Measurements from ENCODE around the gene RGS12.

- TF ChIP-seq POLR2A (IDR thresholded peaks at IDR 0.05; ENCODE audit: low read length) (no peak), CEBPB (IDR thresholded peaks at IDR 0.05) (no peak), ELK1 (IDR thresholded peaks at IDR 0.05; ENCODE audit: low read depth, low read length) (no peak), MYC (IDR thresholded peaks at IDR 0.05; ENCODE audit: borderline replicate concordance, low read length) (no peak)
- TF ChIP-seq, protein P1, sequence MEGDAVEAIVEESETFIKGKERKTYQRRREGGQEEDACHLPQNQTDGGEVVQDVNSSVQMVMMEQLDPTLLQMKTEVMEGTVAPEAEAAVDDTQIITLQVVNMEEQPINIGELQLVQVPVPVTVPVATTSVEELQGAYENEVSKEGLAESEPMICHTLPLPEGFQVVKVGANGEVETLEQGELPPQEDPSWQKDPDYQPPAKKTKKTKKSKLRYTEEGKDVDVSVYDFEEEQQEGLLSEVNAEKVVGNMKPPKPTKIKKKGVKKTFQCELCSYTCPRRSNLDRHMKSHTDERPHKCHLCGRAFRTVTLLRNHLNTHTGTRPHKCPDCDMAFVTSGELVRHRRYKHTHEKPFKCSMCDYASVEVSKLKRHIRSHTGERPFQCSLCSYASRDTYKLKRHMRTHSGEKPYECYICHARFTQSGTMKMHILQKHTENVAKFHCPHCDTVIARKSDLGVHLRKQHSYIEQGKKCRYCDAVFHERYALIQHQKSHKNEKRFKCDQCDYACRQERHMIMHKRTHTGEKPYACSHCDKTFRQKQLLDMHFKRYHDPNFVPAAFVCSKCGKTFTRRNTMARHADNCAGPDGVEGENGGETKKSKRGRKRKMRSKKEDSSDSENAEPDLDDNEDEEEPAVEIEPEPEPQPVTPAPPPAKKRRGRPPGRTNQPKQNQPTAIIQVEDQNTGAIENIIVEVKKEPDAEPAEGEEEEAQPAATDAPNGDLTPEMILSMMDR (IDR thresholded peaks at IDR 0.05): no peak
Measured at GRCh38 chr4:3251691-3252479, 40.9 kb upstream of the RGS12 start.

Data from A549 (cell line).